ENCODE data around the gene RHBDD3. TPM values are rescaled to one million over a fixed set of nuclear protein-coding genes. Genes with fewer than 3 reads are reported as not detected.

The RHBDD3 gene
- total and polyA plus RNA-seq, 9 of the 15 experiments (the other 6 are each of a cell fraction or from before 2014, with no cell fraction given), result 0.32 to 35.6 (median 14.0) TPM

DNA sequence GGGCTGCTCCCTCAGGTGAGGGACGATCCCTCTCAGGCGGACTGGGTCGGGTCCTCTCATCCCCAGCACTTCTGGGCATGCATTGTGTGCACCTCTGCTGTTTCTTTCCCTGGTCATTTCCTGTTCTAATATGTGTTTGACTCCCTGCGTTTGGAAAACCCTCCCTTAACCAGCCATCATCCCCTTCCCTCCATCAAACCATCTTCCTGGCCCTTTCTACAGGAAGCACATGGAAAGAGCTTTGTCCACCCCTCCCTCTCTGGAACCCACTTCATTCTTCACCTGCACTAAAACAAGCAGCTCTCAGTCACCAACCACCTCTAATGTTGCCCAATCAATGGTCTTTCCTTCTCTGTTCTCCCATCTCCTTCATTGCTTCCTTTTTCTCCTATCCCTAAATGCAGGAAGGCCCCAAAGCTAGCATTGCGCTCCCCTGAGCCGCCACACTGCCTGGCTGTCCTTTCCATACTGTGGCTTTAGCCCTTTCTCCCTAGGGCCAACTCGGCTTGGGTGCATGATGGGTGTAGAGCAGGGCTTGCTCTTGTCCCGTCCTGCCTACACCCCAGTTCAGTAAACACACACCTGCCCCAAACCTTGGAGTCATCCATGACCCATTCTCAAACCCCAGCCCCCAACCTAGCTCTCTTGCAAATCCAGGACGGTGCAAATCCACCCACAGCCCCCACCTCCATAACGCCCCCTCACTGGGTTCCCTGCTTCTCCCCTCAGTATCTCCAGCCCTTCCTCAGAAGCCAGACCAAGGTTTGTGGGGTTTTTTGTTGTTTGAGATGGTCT lies 33.2 kb upstream of the RHBDD3 start (continued):
- TF ChIP-seq RBFOX2 (IDR thresholded peaks at IDR 0.05; ENCODE audit: low read depth, low read length), result no peak
- TF ChIP-seq ZNF263 (CRISPR knock-in tag; IDR thresholded peaks at IDR 0.05; ENCODE audit: borderline replicate concordance), result no peak
- TF ChIP-seq C11orf30 (IDR thresholded peaks at IDR 0.05; ENCODE audit: low read depth), result no peak
- TF ChIP-seq, protein P1, sequence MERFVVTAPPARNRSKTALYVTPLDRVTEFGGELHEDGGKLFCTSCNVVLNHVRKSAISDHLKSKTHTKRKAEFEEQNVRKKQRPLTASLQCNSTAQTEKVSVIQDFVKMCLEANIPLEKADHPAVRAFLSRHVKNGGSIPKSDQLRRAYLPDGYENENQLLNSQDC (CRISPR knock-in tag; IDR thresholded peaks at IDR 0.05), result no peak
- peak; percentile 77 for TF ChIP-seq POLR2A (conservative IDR thresholded peaks at IDR 0.05)
- no peak for TF ChIP-seq ZSCAN32 (CRISPR knock-in tag; IDR thresholded peaks at IDR 0.05)
- no peak for TF ChIP-seq ZNF311 (CRISPR knock-in tag; IDR thresholded peaks at IDR 0.05)
- TF ChIP-seq, protein P2, sequence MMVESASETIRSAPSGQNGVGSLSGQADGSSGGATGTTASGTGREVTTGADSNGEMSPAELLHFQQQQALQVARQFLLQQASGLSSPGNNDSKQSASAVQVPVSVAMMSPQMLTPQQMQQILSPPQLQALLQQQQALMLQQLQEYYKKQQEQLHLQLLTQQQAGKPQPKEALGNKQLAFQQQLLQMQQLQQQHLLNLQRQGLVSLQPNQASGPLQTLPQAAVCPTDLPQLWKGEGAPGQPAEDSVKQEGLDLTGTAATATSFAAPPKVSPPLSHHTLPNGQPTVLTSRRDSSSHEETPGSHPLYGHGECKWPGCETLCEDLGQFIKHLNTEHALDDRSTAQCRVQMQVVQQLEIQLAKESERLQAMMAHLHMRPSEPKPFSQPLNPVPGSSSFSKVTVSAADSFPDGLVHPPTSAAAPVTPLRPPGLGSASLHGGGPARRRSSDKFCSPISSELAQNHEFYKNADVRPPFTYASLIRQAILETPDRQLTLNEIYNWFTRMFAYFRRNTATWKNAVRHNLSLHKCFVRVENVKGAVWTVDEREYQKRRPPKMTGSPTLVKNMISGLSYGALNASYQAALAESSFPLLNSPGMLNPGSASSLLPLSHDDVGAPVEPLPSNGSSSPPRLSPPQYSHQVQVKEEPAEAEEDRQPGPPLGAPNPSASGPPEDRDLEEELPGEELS (CRISPR knock-in tag; IDR thresholded peaks at IDR 0.05; ENCODE audit: borderline replicate concordance), result no peak
- TF ChIP-seq, protein P3, sequence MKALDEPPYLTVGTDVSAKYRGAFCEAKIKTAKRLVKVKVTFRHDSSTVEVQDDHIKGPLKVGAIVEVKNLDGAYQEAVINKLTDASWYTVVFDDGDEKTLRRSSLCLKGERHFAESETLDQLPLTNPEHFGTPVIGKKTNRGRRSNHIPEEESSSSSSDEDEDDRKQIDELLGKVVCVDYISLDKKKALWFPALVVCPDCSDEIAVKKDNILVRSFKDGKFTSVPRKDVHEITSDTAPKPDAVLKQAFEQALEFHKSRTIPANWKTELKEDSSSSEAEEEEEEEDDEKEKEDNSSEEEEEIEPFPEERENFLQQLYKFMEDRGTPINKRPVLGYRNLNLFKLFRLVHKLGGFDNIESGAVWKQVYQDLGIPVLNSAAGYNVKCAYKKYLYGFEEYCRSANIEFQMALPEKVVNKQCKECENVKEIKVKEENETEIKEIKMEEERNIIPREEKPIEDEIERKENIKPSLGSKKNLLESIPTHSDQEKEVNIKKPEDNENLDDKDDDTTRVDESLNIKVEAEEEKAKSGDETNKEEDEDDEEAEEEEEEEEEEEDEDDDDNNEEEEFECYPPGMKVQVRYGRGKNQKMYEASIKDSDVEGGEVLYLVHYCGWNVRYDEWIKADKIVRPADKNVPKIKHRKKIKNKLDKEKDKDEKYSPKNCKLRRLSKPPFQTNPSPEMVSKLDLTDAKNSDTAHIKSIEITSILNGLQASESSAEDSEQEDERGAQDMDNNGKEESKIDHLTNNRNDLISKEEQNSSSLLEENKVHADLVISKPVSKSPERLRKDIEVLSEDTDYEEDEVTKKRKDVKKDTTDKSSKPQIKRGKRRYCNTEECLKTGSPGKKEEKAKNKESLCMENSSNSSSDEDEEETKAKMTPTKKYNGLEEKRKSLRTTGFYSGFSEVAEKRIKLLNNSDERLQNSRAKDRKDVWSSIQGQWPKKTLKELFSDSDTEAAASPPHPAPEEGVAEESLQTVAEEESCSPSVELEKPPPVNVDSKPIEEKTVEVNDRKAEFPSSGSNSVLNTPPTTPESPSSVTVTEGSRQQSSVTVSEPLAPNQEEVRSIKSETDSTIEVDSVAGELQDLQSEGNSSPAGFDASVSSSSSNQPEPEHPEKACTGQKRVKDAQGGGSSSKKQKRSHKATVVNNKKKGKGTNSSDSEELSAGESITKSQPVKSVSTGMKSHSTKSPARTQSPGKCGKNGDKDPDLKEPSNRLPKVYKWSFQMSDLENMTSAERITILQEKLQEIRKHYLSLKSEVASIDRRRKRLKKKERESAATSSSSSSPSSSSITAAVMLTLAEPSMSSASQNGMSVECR (CRISPR knock-in tag; IDR thresholded peaks at IDR 0.05), result no peak
- TF ChIP-seq EGR1 (conservative IDR thresholded peaks at IDR 0.05), result peak; percentile 60
- no peak for TF ChIP-seq NFIX (CRISPR knock-in tag; IDR thresholded peaks at IDR 0.05; ENCODE audit: low read depth)
- TF ChIP-seq POLR2B (IDR thresholded peaks at IDR 0.05; ENCODE audit: low read depth, partially characterized antibody), result peak; percentile 60
- no peak for TF ChIP-seq ETS2 (tag; IDR thresholded peaks at IDR 0.05; ENCODE audit: borderline replicate concordance, poor library complexity, severe bottlenecking)
- TF ChIP-seq, protein P4, sequence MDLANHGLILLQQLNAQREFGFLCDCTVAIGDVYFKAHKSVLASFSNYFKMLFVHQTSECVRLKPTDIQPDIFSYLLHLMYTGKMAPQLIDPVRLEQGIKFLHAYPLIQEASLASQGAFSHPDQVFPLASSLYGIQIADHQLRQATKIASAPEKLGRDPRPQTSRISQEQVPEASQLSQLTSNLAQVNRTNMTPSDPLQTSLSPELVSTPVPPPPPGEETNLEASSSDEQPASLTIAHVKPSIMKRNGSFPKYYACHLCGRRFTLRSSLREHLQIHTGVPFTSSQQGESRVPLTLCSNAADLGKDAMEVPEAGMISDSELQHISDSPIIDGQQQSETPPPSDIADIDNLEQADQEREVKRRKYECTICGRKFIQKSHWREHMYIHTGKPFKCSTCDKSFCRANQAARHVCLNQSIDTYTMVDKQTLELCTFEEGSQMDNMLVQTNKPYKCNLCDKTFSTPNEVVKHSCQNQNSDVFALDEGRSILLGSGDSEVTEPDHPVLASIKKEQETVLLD (IDR thresholded peaks at IDR 0.05), result no peak
- TF ChIP-seq, protein P5, sequence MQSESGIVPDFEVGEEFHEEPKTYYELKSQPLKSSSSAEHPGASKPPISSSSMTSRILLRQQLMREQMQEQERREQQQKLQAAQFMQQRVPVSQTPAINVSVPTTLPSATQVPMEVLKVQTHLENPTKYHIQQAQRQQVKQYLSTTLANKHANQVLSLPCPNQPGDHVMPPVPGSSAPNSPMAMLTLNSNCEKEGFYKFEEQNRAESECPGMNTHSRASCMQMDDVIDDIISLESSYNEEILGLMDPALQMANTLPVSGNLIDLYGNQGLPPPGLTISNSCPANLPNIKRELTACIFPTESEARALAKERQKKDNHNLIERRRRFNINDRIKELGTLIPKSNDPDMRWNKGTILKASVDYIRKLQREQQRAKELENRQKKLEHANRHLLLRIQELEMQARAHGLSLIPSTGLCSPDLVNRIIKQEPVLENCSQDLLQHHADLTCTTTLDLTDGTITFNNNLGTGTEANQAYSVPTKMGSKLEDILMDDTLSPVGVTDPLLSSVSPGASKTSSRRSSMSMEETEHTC (IDR thresholded peaks at IDR 0.05), result no peak

Data from K562 (cell line).